Neural cell (in vitro differentiated cells): ENCODE measurements around the gene MTMR12.

Experiments
- CTCF ChIP-seq: fragments of 450-650 bp; IDR thresholded peaks from 2 replicates; pipeline ENCODE4 v1.5.1; 2014; ENCODE audit warnings: antibody characterized with exemption, mild to moderate bottlenecking, moderate library complexity; ENCODE audit not compliant: poor library complexity, severe bottlenecking
- EZH2 ChIP-seq: fragments of 200-600, 300-800 bp; shearing (Covaris generic), sonication (generic); IDR thresholded peaks from 2 replicates; pipeline ENCODE4 v1.6.1; 2014; ENCODE audit warnings: antibody characterized with exemption, low read length, borderline replicate concordance, mild to moderate bottlenecking; ENCODE audit not compliant: insufficient read depth, poor library complexity, severe bottlenecking
- POLR2AphosphoS5 ChIP-seq: IDR thresholded peaks from 2 replicates; pipeline ENCODE4 v1.6.1; 2012
- RAD21 ChIP-seq: fragments of 450-650 bp; conservative IDR thresholded peaks from 2 replicates; pipeline ENCODE4 v1.6.1; 2014; ENCODE audit warnings: antibody characterized with exemption, mild to moderate bottlenecking, moderate library complexity
- TAF1 ChIP-seq: IDR thresholded peaks from 2 replicates; pipeline ENCODE4 v1.6.1; 2012; ENCODE audit warnings: low read depth
- TF ChIP-seq, protein P1 (sequence below): IDR thresholded peaks from 2 replicates; pipeline ENCODE4 v1.6.1; 2012; ENCODE audit warnings: borderline replicate concordance

- TF ChIP-seq CTCF = no peak
- TF ChIP-seq RAD21 = no peak
- TF ChIP-seq POLR2AphosphoS5 = no peak
- TF ChIP-seq TAF1 = no peak
- no peak for TF ChIP-seq EZH2
- TF ChIP-seq, protein P1, sequence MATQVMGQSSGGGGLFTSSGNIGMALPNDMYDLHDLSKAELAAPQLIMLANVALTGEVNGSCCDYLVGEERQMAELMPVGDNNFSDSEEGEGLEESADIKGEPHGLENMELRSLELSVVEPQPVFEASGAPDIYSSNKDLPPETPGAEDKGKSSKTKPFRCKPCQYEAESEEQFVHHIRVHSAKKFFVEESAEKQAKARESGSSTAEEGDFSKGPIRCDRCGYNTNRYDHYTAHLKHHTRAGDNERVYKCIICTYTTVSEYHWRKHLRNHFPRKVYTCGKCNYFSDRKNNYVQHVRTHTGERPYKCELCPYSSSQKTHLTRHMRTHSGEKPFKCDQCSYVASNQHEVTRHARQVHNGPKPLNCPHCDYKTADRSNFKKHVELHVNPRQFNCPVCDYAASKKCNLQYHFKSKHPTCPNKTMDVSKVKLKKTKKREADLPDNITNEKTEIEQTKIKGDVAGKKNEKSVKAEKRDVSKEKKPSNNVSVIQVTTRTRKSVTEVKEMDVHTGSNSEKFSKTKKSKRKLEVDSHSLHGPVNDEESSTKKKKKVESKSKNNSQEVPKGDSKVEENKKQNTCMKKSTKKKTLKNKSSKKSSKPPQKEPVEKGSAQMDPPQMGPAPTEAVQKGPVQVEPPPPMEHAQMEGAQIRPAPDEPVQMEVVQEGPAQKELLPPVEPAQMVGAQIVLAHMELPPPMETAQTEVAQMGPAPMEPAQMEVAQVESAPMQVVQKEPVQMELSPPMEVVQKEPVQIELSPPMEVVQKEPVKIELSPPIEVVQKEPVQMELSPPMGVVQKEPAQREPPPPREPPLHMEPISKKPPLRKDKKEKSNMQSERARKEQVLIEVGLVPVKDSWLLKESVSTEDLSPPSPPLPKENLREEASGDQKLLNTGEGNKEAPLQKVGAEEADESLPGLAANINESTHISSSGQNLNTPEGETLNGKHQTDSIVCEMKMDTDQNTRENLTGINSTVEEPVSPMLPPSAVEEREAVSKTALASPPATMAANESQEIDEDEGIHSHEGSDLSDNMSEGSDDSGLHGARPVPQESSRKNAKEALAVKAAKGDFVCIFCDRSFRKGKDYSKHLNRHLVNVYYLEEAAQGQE = no peak
These were observed 67.0 kb downstream of the MTMR12 start for GRCh38 chr5:32245742-32246141.
